ENCODE results near the gene STOX2.

GRCh38 chr4:183936047-183936446 is 30.9 kb downstream of the STOX2 start:
- TF ChIP-seq, protein P1, sequence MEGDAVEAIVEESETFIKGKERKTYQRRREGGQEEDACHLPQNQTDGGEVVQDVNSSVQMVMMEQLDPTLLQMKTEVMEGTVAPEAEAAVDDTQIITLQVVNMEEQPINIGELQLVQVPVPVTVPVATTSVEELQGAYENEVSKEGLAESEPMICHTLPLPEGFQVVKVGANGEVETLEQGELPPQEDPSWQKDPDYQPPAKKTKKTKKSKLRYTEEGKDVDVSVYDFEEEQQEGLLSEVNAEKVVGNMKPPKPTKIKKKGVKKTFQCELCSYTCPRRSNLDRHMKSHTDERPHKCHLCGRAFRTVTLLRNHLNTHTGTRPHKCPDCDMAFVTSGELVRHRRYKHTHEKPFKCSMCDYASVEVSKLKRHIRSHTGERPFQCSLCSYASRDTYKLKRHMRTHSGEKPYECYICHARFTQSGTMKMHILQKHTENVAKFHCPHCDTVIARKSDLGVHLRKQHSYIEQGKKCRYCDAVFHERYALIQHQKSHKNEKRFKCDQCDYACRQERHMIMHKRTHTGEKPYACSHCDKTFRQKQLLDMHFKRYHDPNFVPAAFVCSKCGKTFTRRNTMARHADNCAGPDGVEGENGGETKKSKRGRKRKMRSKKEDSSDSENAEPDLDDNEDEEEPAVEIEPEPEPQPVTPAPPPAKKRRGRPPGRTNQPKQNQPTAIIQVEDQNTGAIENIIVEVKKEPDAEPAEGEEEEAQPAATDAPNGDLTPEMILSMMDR (IDR thresholded peaks at IDR 0.05), result no peak
- TF ChIP-seq EP300 (IDR thresholded peaks at IDR 0.05) (no peak), POLR2A (IDR thresholded peaks at IDR 0.05) (no peak)
